HG03064 (cell line): Measurements from ENCODE around the gene RNU5D-1.
"Not testable (repeated sequence)": the region's sequence is repeated elsewhere in the genome, so short reads cannot be mapped to it uniquely, and the experiment has no call there.

Experiments used
- ATAC-seq: cut with Tn5 transposase; IDR thresholded peaks from one replicate; pipeline ENCODE4 v1.9.1; 2021; ENCODE audit warnings: low read depth; ENCODE audit not compliant: unreplicated experiment

Gene RNU5D-1

DNA sequence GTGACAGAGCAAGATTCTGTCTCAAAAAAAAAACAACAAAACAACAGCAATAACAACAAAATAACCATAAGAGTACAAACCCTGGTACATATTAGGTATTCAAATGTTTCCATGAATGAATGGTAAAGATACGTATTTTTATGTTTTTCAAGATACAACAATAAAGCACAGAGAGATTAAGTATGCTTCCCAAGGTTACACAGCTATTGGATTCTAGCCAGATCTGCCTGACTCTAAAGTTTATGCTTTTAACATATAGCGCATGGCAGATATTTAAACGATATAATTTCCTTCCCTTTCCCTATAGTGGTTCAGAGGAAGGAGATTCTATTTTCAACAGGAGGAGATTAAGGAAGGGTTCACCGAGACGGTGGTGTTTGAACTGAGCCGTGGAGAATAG, 25.5 kb downstream of the RNU5D-1 start:
- no peak for ATAC-seq

DNA sequence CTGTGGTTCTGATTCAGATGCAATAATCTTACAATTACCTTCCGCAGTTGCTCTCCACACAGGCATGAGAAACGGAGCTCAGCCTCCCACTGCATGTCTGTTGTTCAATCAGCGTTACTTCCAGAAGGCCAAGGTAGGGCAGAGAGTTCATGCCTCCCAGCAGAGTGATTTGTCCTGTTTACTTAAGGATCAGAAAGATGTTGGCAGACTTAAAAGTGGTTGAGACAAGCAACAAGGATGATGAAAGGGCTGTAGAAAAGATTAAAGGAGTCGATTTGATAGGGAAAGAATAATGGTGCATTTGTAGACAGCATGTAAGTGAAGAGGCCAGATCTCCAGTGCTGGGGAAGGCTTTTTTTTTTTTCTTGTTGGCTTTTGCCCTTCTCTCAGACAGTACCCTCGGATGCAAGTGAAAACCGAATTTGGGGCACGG, 29.8 kb downstream of the RNU5D-1 start:
- no peak for ATAC-seq

DNA sequence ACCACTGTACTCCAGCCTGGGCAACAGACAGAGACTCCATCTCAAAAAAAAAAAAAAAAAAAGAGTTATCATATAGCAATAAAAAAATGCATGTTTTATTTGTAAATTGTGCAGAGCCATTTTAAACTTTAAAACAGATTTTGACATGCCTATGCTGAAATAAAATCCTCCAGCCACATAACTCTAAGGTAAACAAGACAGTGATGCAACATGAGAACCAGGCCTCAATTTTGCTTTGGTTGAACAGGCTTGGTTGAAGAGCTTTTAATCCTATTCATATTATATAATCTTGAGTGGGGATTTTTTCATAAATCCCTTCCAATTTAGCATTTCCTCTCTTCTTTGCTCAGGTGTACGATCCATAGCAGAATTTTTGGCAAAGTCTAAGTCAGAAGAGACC, 30.4 kb downstream of the RNU5D-1 start:
- ATAC-seq: no peak

DNA sequence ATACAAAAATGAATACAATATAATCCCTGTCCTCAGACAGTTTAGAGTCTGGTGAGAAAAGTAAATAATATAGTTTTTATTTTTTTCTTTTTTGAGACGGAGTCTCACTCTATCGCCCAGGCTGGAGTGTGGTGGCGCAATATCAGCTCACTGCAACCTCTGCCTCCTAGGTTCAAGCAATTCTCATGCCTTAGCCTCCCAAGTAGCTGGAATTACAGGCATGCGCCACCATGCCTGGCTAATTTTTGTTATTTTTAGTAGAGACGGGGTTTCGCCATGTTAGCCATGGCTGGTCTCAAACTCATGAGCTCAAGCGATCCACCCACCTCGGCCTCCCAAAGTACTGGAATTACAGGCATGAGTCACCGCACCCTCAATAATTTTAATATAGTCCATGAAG, 31.6 kb downstream of the RNU5D-1 start:
- ATAC-seq: not testable (repeated sequence)

GRCh38 chr1:44698138-44698537, 32.8 kb downstream of the RNU5D-1 start:
- ATAC-seq: no peak

GRCh38 chr1:44696789-44697345, 34.1 kb downstream of the RNU5D-1 start:
- ATAC-seq: no peak

DNA sequence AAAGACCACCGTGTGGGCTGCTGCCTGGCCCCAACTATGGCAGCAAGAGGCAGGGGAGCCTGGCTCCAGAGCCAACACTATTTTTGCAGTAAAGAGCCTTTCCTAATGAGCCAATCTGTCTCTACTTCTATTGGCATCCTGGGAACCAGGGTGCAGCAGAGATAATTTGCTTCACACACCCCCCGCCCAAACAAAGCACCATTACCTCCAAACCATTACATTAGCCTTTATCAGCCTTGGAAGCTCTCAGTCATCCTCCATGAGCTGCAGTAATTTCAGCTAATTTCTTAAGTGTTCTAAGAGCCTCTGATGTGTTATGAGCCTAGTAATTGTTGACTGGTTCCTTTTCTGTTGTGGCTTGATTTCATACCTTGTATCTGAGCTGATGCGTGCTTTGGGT, 34.9 kb downstream of the RNU5D-1 start:
- no peak for ATAC-seq

DNA sequence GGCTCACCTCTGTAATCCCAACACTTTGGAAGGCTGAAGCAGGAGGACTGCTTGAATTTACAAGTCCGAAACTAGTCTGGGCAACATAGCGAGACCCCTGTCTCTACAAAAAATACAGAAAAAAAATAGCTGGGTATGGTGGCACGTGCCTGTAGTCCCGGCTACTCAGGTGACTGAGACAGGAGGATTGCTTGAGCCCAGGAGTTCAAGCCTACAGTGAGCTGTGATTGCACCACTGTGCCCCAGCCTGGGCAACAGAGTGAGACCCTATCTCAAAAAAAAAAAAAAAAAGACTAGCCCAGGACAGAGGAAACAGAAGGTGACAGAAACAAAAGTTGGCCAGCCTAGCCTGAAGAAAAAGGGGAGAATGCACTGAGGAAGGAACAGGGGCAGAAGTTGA, 35.3 kb downstream of the RNU5D-1 start:
- ATAC-seq: no peak

DNA sequence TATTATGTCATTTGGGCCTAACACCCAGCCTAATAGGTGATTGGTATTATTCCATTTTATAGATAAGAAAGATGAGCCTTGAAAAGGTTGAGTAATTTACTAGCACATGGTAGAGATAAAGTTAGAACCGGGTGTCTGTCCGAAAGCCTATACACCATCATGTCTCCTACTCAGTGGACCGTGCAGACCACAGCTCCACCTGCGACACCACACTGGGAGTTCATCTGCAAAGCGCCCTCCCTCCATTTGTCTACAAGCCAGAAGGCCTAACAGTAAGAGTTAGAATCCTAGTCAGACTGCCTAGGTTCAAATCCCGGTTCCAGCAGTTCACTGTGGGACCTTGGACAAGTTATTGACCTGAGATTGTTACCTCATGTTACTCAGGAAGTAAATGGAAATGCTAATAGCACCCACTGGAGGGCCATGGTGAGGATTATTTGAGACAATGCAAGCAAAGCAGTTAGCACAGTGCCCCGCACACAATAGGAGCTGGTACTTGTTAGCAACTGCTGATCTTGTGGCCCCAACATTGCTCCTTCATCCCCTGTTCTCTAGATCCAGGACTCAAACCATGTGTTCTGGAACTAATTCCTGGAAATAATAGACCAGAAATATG, 36.0 kb downstream of the RNU5D-1 start:
- no peak for ATAC-seq

DNA sequence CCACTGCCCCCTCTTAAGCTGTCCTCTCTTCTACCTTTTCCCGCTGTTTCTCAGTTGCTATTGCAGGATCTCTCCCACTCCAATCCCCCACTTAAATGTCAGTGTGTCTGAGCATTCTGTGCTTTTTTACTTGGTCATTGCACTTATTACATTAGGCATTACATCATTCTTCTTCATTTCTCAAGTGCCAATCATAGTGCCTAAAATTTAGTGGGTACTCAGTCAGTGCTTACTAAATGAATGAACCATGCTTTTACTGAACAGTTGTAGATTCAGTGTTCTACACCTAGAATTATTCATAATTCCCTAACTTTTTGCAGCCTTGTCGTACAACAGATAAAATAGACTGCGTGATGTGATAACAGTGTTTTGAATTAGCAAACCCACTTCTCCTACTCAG, 37.1 kb downstream of the RNU5D-1 start:
- no peak for ATAC-seq

DNA sequence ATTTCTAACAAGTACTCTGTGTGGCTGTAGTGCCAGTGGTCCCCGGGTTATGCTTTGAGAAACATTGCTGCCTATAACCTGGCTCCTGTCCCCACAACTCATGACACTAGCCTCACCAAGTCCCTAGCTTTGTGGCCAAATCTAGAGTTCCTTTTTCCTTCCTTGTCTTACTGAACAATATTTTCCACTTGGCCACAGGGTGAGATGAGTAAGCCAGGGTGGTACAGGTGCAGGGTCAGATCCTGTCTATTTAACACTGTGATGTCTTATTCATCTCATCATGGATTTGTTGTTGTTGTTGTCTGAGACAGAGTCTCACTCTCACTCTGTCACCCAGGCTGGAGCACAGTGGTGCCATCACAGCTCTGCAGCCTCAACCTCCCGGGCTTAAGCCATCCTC, 37.8 kb downstream of the RNU5D-1 start:
- no peak for ATAC-seq

GRCh38 chr1:44689447-44689765, 41.6 kb downstream of the RNU5D-1 start:
- no peak for ATAC-seq

GRCh38 chr1:44688760-44689446, 42.1 kb downstream of the RNU5D-1 start:
- no peak for ATAC-seq

GRCh38 chr1:44685881-44686280, 45.1 kb downstream of the RNU5D-1 start:
- ATAC-seq: no peak

GRCh38 chr1:44685218-44685617, 45.8 kb downstream of the RNU5D-1 start:
- no peak for ATAC-seq

DNA sequence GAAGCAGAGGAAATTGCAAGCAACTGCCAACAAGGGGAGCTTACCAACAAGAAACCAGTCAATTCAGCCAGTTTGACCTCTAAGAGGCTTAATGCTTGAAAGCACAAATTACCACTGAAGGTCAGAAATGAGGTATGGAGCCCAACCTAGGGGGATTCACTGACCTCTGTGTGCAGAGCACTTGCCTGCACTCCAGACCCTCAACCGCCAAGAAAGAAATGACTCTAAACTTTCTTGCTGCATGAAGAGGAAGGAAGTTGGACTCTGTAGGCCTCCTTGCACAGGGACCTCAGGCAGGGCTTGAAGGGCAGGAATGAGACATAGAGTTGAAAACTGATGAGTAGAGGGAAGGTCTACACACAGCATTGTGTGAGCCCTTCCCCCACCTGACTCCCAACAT, 46.4 kb downstream of the RNU5D-1 start:
- no peak for ATAC-seq

DNA sequence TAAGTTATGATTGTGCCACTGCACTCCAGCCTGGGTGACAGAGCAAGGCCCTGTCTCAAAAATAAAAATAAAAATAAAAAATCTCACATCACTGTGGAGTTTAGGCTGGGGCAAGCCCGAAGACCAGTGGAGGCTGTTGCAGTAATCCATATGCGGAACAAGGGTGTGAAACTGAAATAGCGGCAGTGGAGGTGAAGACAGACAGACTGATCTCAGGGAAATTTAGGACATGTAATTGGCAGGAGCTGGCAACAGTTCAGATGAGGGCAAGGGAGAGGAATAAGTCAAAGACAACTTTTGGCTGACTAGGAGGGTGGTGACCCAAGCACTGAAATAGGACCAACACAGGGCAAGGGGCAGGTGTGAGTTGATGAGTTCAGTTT, 48.1 kb downstream of the RNU5D-1 start:
- no peak for ATAC-seq

DNA sequence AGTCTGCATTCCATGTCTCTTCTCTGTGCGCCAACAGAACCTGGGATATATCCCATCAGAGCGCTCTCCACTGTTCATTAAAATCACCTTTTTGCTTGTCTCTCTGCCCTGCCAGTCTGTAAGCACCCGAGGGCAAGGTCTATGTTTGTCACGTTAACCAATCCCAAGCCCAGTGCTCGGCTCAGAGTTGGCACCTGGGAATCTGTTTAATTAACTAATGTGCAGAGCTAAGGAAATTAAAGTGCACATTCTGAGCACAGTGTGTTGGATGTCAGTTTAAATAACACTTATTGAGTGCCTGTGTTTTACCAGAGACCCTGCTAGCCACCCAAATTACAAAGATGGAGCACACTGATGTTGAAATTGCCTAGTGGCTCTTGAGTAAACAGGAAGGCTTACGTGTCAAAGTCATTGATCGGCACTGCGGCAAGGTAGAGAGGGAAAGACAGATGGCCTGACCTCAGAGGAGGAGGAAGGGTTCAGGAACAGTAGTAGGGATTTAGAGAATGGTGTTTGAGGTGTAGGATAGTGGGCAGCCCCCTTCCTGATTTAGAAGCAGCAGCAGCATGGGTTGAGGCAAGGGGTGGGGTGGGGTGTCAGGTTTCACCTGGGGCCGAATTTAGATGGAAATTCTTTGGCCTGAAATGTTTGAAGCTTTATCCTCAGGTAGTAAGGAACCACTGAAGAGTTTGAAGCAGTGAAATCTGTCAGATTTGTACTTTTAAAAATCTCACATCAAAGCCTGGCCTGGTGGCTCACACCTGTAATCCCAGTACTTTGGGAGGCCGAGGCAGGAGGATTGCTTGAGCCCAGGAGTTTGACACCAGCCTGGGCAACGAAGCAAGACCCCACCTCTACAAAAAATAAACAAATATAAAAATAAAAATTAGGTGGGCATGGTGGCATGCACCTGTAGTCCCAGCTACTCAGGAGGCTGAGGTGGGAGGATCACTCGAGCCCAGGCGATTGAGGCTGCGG, 48.8 kb downstream of the RNU5D-1 start:
- no peak for ATAC-seq
